ENCODE data around the gene KCNC1. TPM values are rescaled to one million over a fixed set of nuclear protein-coding genes. Genes with fewer than 3 reads are reported as not detected.

Gene KCNC1
- total RNA-seq, 4 donors from 2014 or later: not detected

DNA sequence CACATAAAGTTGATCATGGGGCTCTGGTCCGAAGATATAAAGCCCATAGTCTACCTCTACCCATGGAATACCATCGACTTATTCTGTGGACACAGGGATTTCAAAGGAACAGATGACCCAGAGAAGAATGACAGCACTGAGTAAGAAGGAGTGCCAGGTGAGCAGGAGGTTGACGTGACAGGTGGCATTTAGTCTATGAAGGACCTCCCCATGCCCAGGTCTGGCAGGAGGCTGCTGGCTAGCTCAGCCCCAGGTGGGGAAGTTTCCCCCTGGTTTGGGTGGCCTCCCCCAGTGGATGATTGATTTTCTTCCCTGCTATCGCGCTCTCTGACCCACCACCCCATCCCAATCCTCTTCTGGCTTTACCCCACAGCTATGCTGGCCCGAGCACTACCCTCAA is 39.1 kb downstream of the KCNC1 start:
- Histone ChIP-seq H3K27me3 (no peaks in the 10 kb centered on the region), H3K4me1 (no peaks in the 10 kb centered on the region), H3K4me3 (no peak overlapping the region), H3K36me3 (no peaks in the 10 kb centered on the region), H3K9me3 (no peaks in the 10 kb centered on the region), H3K27ac (replicated peaks in 1 of 4) (no peak overlapping the region)
- intact Hi-C loops (cut with DNase I): no loop called here
- 95% methylated on average over 6 of the region's 6 CpGs for WGBS
- TF ChIP-seq EP300 (IDR thresholded peaks at IDR 0.05): no peak
- DNase-seq (ENCODE audit: extremely low spot score): no peak

- WGBS: 88% methylated on average over 9 of the region's 12 CpGs
- Histone ChIP-seq H3K27ac (replicated peaks in 1 of 4) (no peak overlapping the region), H3K4me1 (no peaks in the 10 kb centered on the region), H3K36me3 (no peaks in the 10 kb centered on the region), H3K9me3 (no peaks in the 10 kb centered on the region), H3K4me3 (no peak overlapping the region), H3K27me3 (no peaks in the 10 kb centered on the region)
- TF ChIP-seq EP300 (IDR thresholded peaks at IDR 0.05): no peak
- TF ChIP-seq, protein P1, sequence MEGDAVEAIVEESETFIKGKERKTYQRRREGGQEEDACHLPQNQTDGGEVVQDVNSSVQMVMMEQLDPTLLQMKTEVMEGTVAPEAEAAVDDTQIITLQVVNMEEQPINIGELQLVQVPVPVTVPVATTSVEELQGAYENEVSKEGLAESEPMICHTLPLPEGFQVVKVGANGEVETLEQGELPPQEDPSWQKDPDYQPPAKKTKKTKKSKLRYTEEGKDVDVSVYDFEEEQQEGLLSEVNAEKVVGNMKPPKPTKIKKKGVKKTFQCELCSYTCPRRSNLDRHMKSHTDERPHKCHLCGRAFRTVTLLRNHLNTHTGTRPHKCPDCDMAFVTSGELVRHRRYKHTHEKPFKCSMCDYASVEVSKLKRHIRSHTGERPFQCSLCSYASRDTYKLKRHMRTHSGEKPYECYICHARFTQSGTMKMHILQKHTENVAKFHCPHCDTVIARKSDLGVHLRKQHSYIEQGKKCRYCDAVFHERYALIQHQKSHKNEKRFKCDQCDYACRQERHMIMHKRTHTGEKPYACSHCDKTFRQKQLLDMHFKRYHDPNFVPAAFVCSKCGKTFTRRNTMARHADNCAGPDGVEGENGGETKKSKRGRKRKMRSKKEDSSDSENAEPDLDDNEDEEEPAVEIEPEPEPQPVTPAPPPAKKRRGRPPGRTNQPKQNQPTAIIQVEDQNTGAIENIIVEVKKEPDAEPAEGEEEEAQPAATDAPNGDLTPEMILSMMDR (IDR thresholded peaks at IDR 0.05): no peak
- TF ChIP-seq POLR2AphosphoS5 (IDR thresholded peaks at IDR 0.05): no peak
- TF ChIP-seq POLR2A (IDR thresholded peaks at IDR 0.05; ENCODE audit: low read depth): no peak
- DNase-seq (ENCODE audit: extremely low spot score): no peak
- intact Hi-C loops (cut with DNase I): no loop called here
These were observed 39.9 kb downstream of the KCNC1 start for GRCh38 chr11:17774232-17775034.

DNA sequence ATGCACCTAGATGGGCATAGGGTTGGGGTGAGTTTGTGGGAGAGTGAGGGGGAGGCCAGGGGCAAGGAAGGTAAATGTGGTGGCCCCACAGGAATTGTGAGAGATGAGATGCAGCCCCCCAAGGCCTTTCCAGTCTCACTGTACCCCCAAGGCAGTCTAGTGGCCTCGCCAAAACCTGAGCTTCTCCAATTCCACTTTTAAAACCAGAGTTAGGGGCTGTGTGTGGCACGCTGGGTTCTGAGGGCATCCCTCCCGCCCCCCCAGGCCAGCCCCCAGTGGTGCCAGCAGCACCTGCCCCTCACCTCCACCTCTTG is 40.4 kb downstream of the KCNC1 start:
- no peak for DNase-seq (ENCODE audit: extremely low spot score)
- Histone ChIP-seq H3K27me3 (no peaks in the 10 kb centered on the region), H3K27ac (replicated peaks in 1 of 4) (no peak overlapping the region), H3K4me1 (no peaks in the 10 kb centered on the region), H3K36me3 (no peaks in the 10 kb centered on the region), H3K4me3 (no peak overlapping the region), H3K9me3 (no peaks in the 10 kb centered on the region)
- TF ChIP-seq EP300 (IDR thresholded peaks at IDR 0.05): no peak
- TF ChIP-seq, protein P1 (IDR thresholded peaks at IDR 0.05): no peak
- TF ChIP-seq POLR2AphosphoS5 (IDR thresholded peaks at IDR 0.05): no peak
- TF ChIP-seq POLR2A (IDR thresholded peaks at IDR 0.05; ENCODE audit: low read depth): no peak
- intact Hi-C loops (cut with DNase I): no loop called here
- 80% methylated on average over 2 of the region's 3 CpGs for WGBS

DNA sequence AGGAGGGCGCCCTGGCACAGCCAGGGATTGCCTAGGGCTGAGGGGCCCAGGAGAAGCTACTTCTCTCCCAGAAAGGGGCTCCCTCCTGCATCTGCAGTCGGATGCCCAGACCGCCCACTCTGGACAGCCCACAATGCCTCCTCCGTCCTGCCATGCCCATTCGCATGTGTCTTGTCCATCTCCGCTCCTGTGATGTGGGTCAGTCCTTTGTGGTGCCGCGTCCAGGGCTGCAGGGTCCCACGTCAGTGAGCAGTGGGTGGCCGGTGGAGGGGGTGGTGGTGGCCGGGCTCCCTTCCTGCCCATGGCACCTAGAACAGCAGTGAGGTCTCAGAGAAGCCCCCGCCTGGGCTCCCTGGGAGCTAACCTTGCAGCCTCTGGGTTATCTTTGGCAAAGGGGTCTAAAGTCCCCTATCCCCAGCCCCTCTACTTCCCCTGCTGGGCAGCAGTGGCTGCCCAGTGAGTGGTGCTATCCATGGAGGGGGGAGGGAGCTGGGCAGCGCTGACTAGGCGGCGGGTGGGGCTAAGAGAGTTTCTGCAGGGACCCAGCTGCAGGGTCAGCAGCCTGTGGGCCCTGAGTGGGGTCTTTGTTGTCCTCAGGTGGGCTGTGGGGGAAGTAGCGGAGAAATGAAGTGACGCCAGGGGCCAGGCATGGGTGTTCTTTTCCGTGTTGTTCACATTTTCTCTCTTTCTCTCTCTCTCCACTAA is 41.1 kb downstream of the KCNC1 start:
- WGBS: 94% methylated on average over 9 of the region's 18 CpGs
- Histone ChIP-seq H3K9me3 (no peaks in the 10 kb centered on the region), H3K36me3 (no peaks in the 10 kb centered on the region), H3K4me3 (no peak overlapping the region), H3K27me3 (no peaks in the 10 kb centered on the region), H3K27ac (replicated peaks in 1 of 4) (no peak overlapping the region), H3K4me1 (no peaks in the 10 kb centered on the region)
- TF ChIP-seq, protein P1 (IDR thresholded peaks at IDR 0.05): no peak
- TF ChIP-seq EP300 (IDR thresholded peaks at IDR 0.05): no peak
- TF ChIP-seq POLR2A (IDR thresholded peaks at IDR 0.05; ENCODE audit: low read depth): no peak
- TF ChIP-seq POLR2AphosphoS5 (IDR thresholded peaks at IDR 0.05): no peak
- intact Hi-C loops (cut with DNase I): no loop called here
- DNase-seq (ENCODE audit: extremely low spot score): no peak

- Histone ChIP-seq H3K36me3 (no peaks in the 10 kb centered on the region), H3K27ac (replicated peaks in 1 of 4) (no peak overlapping the region), H3K4me1 (no peaks in the 10 kb centered on the region), H3K9me3 (no peaks in the 10 kb centered on the region), H3K27me3 (no peaks in the 10 kb centered on the region), H3K4me3 (no peak overlapping the region)
- TF ChIP-seq POLR2AphosphoS5 (IDR thresholded peaks at IDR 0.05) (no peak), EP300 (IDR thresholded peaks at IDR 0.05) (no peak), POLR2A (IDR thresholded peaks at IDR 0.05; ENCODE audit: low read depth) (no peak)
- TF ChIP-seq, protein P1 (IDR thresholded peaks at IDR 0.05): no peak
- intact Hi-C loops (cut with DNase I): no loop called here
- no peak for DNase-seq (ENCODE audit: extremely low spot score)
- WGBS: 88% methylated on average over 15 of the region's 15 CpGs
These were observed 41.8 kb downstream of the KCNC1 start for GRCh38 chr11:17776212-17776875.

All from esophagus muscularis mucosa (tissue), 4 donors.